K562 (cell line): ENCODE data around the gene DMAC2. TPM values are rescaled to one million over a fixed set of nuclear protein-coding genes. Genes with fewer than 3 reads are reported as not detected.

Experiments used
- ATAC-seq: fragments of 200-7000 bp; cut with Tn5 transposase; 3 replicates; pipeline ENCODE4 v1.9.1; 2020; ENCODE audit warnings: moderate library complexity
- BruUV-seq: library from RNA; stranded (reverse); fragments of 400-500 nt; replicated peaks from 2 replicates; lab custom pipeline; 2021; lab: Mats Ljungman, UMichigan
- CTCF ChIA-PET: fragments of 300-600 bp; formaldehyde crosslinking; extraction: SDS; loops from one replicate; lab custom pipeline; 2021; ENCODE audit warnings: low intra/inter-chr PET ratio; lab: Yijun Ruan, JAX
- POLR2A ChIA-PET: fragments of 300-600, 350-650 bp; sonication (Branson Sonifier 250); formaldehyde crosslinking; extraction: SDS; loops from one replicate; lab custom pipeline; 2021; ENCODE audit warnings: antibody characterized with exemption, inconsistent platforms; lab: Yijun Ruan, JAX
- DNase-seq, 4 experiments: peaks; one replicate each; pipeline versions ENCODE4 v3.0.0 to v3.0.0-alpha.2; 2011 to 2018; ENCODE audit warnings: low spot score in 3 of 4, mixed read lengths in 3 of 4; ENCODE audit errors: extremely low read depth in 1 of 4
- FAIRE-seq: peaks from 2 replicates; lab custom pipeline; 2011; peaks lifted over from hg19 to GRCh38; lab: Jason Lieb, UNC
- H2AFZ ChIP-seq: 2 replicates; pipeline ENCODE4 v1.6.0; 2011; ENCODE audit warnings: low read depth, low read length, control low read depth, inconsistent platforms
- H3K27ac ChIP-seq: fragments of 200-600 bp; 3 replicates; pipeline ENCODE4 v1.8.0; 2011; ENCODE audit warnings: low read depth, mild to moderate bottlenecking, control low read depth, inconsistent platforms, low read length, moderate library complexity, mixed read lengths; ENCODE audit errors: extremely low read depth
- H3K27me3 ChIP-seq, 2 experiments: fragments of 300-600 bp in 1 of 2; 2 replicates in 1 of 2; 3 replicates in 1 of 2; pipeline versions ENCODE4 v1.6.0 to v1.8.0; 2011; ENCODE audit warnings: inconsistent platforms in 2 of 2, low read length in 2 of 2, mild to moderate bottlenecking in 1 of 2, mixed read lengths in 1 of 2, moderate library complexity in 1 of 2; ENCODE audit not compliant: control insufficient read depth in 2 of 2, insufficient read depth in 2 of 2
- H3K36me3 ChIP-seq: fragments of 300-600 bp; 3 replicates; pipeline ENCODE4 v1.8.0; 2011; ENCODE audit warnings: mild to moderate bottlenecking, low read length, inconsistent platforms; ENCODE audit not compliant: control insufficient read depth, insufficient read depth
- H3K4me1 ChIP-seq, 2 experiments: fragments of 200-600 bp in 1 of 2; replicated peaks in 1 of 2; 2 replicates in 1 of 2; 3 replicates in 1 of 2; pipeline versions ENCODE4 v1.5.1 to v1.8.0; 2011; ENCODE audit warnings: inconsistent platforms in 2 of 2, low read length in 2 of 2, mild to moderate bottlenecking in 1 of 2, mixed read lengths in 1 of 2, moderate library complexity in 1 of 2; ENCODE audit not compliant: control insufficient read depth in 2 of 2, insufficient read depth in 2 of 2
- H3K4me2 ChIP-seq: 2 replicates; pipeline ENCODE4 v1.6.1; 2011; ENCODE audit warnings: low read length, control low read depth, inconsistent platforms, mixed read lengths; ENCODE audit not compliant: insufficient read depth
- H3K4me3 ChIP-seq: fragments of 200-600 bp; sonication (generic), shearing (Covaris generic); 2 replicates; pipeline ENCODE4 v1.5.1; 2016; ENCODE audit warnings: control low read depth, inconsistent platforms
- H3K79me2 ChIP-seq: fragments of 200-600 bp; 3 replicates; pipeline ENCODE4 v1.8.0; 2011; ENCODE audit warnings: low read length, inconsistent platforms; ENCODE audit not compliant: control insufficient read depth, insufficient read depth
- H3K9ac ChIP-seq, 2 experiments: 2 replicates each; pipeline versions ENCODE4 v1.6.0 to v1.6.1; 2011; ENCODE audit warnings: low read depth in 2 of 2, low read length in 2 of 2, control low read depth in 1 of 2, inconsistent platforms in 1 of 2, mild to moderate bottlenecking in 1 of 2, mixed read lengths in 1 of 2; ENCODE audit not compliant: insufficient read depth in 1 of 2
- H3K9me1 ChIP-seq: one replicate; pipeline ENCODE4 v1.6.0; 2011; ENCODE audit warnings: inconsistent platforms, mild to moderate bottlenecking, low read length, moderate library complexity; ENCODE audit not compliant: control insufficient read depth, insufficient read depth
- H3K9me3 ChIP-seq: replicated peaks from 2 replicates; pipeline ENCODE4 v1.5.1; 2011; ENCODE audit warnings: low read depth, low read length, inconsistent platforms; ENCODE audit not compliant: control insufficient read depth, insufficient read depth
- H4K20me1 ChIP-seq: replicated peaks from 2 replicates; pipeline ENCODE4 v1.6.1; 2011; ENCODE audit warnings: low read length, inconsistent platforms, mixed read lengths; ENCODE audit not compliant: control insufficient read depth, insufficient read depth
- CC2D1A ChIP-seq: fragments of 450-650 bp; IDR thresholded peaks from 2 replicates; pipeline ENCODE4 v1.6.1; 2017; ENCODE audit warnings: mild to moderate bottlenecking
- CHD2 ChIP-seq: IDR thresholded peaks from 2 replicates; pipeline ENCODE4 v1.6.1; 2011; ENCODE audit warnings: low read depth, low read length
- FOXA3 ChIP-seq, 2 experiments: fragments of 450-650 bp in 1 of 2; sonication (generic) in 1 of 2; formaldehyde crosslinking; IDR thresholded peaks in 1 of 2; conservative IDR thresholded peaks in 1 of 2; 2 replicates each; pipeline versions ENCODE4 v1.4.0 to v1.8.0; 2020 to 2022; ENCODE audit warnings: mild to moderate bottlenecking in 2 of 2, missing genetic modification reagents in 1 of 2
- FOXJ3 ChIP-seq: sonication (generic); formaldehyde crosslinking; IDR thresholded peaks from 2 replicates; pipeline ENCODE4 v1.4.0; 2020; ENCODE audit warnings: mild to moderate bottlenecking, missing genetic modification reagents
- GABPB2 ChIP-seq: fragments of 250-450 bp; sonication (Bioruptor Pico); conservative IDR thresholded peaks from 2 replicates; pipeline ENCODE4 v1.5.1; 2021; ENCODE audit warnings: mild to moderate bottlenecking
- GTF2F1 ChIP-seq: IDR thresholded peaks from 2 replicates; pipeline ENCODE4 v1.6.1; 2011; ENCODE audit warnings: low read depth, low read length, improper control_type of control experiment
- LARP7 ChIP-seq: fragments of 450-650 bp; IDR thresholded peaks from 2 replicates; pipeline ENCODE4 v1.6.1; 2016
- MEF2A ChIP-seq: IDR thresholded peaks from 2 replicates; pipeline ENCODE4 v1.6.1; 2011; ENCODE audit warnings: low read depth, mild to moderate bottlenecking, low read length, moderate library complexity; ENCODE audit not compliant: control insufficient read depth
- NFRKB ChIP-seq: fragments of 450-650 bp; IDR thresholded peaks from 2 replicates; pipeline ENCODE4 v1.6.1; 2016; ENCODE audit warnings: low read depth
- NONO ChIP-seq, 2 experiments: fragments of 200-400 bp in 1 of 2; fragments of 450-650 bp in 1 of 2; formaldehyde crosslinking in 1 of 2; IDR thresholded peaks; 2 replicates each; pipeline ENCODE4 v1.6.1; 2017; ENCODE audit warnings: low read depth in 2 of 2, mild to moderate bottlenecking in 2 of 2, moderate library complexity in 2 of 2, low read length in 1 of 2
- NR1H2 ChIP-seq: sonication (generic); formaldehyde crosslinking; IDR thresholded peaks from 2 replicates; pipeline ENCODE4 v1.4.0; 2020; ENCODE audit warnings: mild to moderate bottlenecking, missing genetic modification reagents
- RB1 ChIP-seq: fragments of 450-650 bp; IDR thresholded peaks from 2 replicates; pipeline ENCODE4 v1.6.1; 2017; ENCODE audit warnings: low read depth, mild to moderate bottlenecking
- RBM14 ChIP-seq: fragments of 200-400 bp; formaldehyde crosslinking; IDR thresholded peaks from 2 replicates; pipeline ENCODE4 v1.6.1; 2018; ENCODE audit warnings: low read depth, mild to moderate bottlenecking, low read length, moderate library complexity, borderline replicate concordance; ENCODE audit not compliant: insufficient read depth
- RBM25 ChIP-seq: fragments of 200-400 bp; formaldehyde crosslinking; IDR thresholded peaks from 2 replicates; pipeline ENCODE4 v1.6.1; 2018; ENCODE audit warnings: low read length, low read depth, moderate library complexity; ENCODE audit not compliant: severe bottlenecking
- ZNF431 ChIP-seq: sonication (generic); formaldehyde crosslinking; IDR thresholded peaks from 2 replicates; pipeline ENCODE4 v1.8.0; 2022; ENCODE audit warnings: mild to moderate bottlenecking, missing genetic modification reagents
- in situ Hi-C: fragments of 300-500 bp; cut with MboI; formaldehyde crosslinking; loops from 4 replicates; pipeline ENCODE4 v1.15.0; 2018; ENCODE audit warnings: inconsistent platforms, mixed read lengths
- intact Hi-C: fragments of 100-400 bp; cut with micrococcal nuclease; formaldehyde crosslinking; loops from 2 replicates; pipeline ENCODE4 v1.14.2; 2022
- polyA plus RNA-seq, 8 experiments: library from polyadenylated mRNA; depleted of rRNA in 4 of 8; stranded (reverse) in 5 of 8; unstranded in 3 of 8; fragments of >200 nt; fragmentation: Nextera tagmentation in 2 of 8; fragmentation: Illumina TruSeq in 1 of 8; extraction: Ambion mirVana in 2 of 8; extraction: Trizol in 1 of 8; gene quantifications; 2 replicates each; pipeline versions ENCODE4 v1.2.1 to v1.2.3, GENCODE V29; 2011 to 2014; ENCODE audit warnings: inconsistent platforms in 1 of 8, missing spikeins in 1 of 8
- total RNA-seq, 7 experiments: library from RNA; depleted of rRNA in 6 of 7; stranded (reverse); fragments of >200 nt in 6 of 7; fragmentation: Illumina TruSeq in 2 of 7; extraction: Trizol in 2 of 7; gene quantifications; 2 replicates each; pipeline versions ENCODE4 v1.2.1 to v1.2.3, GENCODE V29; 2011 to 2021; ENCODE audit warnings: low replicate concordance in 1 of 7
- TF ChIP-seq, protein P1 (sequence below): fragments of 250-450 bp; sonication (Bioruptor Pico); IDR thresholded peaks from 2 replicates; pipeline ENCODE4 v1.5.0; 2021; ENCODE audit warnings: mild to moderate bottlenecking, borderline replicate concordance
- TF ChIP-seq, protein P2 (sequence below): fragments of 250-450 bp; sonication (Bioruptor Pico); IDR thresholded peaks from 2 replicates; pipeline ENCODE4 v1.9.0; 2021; ENCODE audit warnings: mild to moderate bottlenecking, inconsistent platforms
- TF ChIP-seq, protein P3 (sequence below): sonication (generic); formaldehyde crosslinking; IDR thresholded peaks from 2 replicates; pipeline ENCODE4 v1.8.0; 2022; ENCODE audit warnings: mild to moderate bottlenecking, missing genetic modification reagents

DMAC2 gene
- total and polyA plus RNA-seq, 9 of the 15 experiments (the other 6 are each of a cell fraction or from before 2014, with no cell fraction given): 12.9 to 61.2 (median 43.1) TPM

GRCh38 chr19:41478171-41478570, 38.5 kb upstream of the DMAC2 start (continued):
- TF ChIP-seq RBM25 (no peak), RBM14 (no peak), LARP7 (no peak), NONO (IDR thresholded peaks at IDR 0.05; ENCODE audit: low read depth in 2 of 2, low read length in 1 of 2) (no peak), CC2D1A (no peak)
- TF ChIP-seq, all 486 proteins: peak for 0

GRCh38 chr19:41476583-41476982, 36.9 kb upstream of the DMAC2 start:
- no peak for DNase-seq
- ChIA-PET POLR2A (interaction anchor here (0.5 kb wide), 1 partner anchor 140 kb away, joined by 4 read pairs; no protein-coding TSS in a partner anchor), CTCF (no interaction called here)
- H4K20me1 ChIP-seq: no peaks in the 10 kb centered on the region
- peaks cover 0 to 4% of the 10 kb centered on the region in 2 experiments; a peak in 3 of 5 replicates for H3K27me3 ChIP-seq
- no peak for FAIRE-seq
- H3K27ac ChIP-seq: no peak overlapping the region
- H3K4me3 ChIP-seq: no peak overlapping the region
- no peak overlapping the region for H3K9ac ChIP-seq
- no peaks in the 10 kb centered on the region for H3K36me3 ChIP-seq
- H3K9me3 ChIP-seq: no peaks in the 10 kb centered on the region
- no peak overlapping the region for H3K4me2 ChIP-seq
- H2AFZ ChIP-seq: no peak overlapping the region
- intact Hi-C loops (no loop called here), in situ Hi-C loops (no loop called here)
- H3K9me1 ChIP-seq: no peaks in the 10 kb centered on the region
- no peak for ATAC-seq
- BruUV-seq: no TSS peak
- no peaks in the 10 kb centered on the region for H3K79me2 ChIP-seq
- peaks cover 0 to 7% of the 10 kb centered on the region in 2 experiments; a peak in 3 of 5 replicates for H3K4me1 ChIP-seq
- TF ChIP-seq GABPB2 (CRISPR knock-in tag) (no peak), FOXA3 (CRISPR knock-in tag; conservative IDR thresholded peaks at IDR 0.05 in 1 of 2, IDR thresholded peaks at IDR 0.05 in 1 of 2) (no peak), NR1H2 (CRISPR knock-in tag) (no peak), FOXJ3 (no peak), CHD2 (no peak), ZNF431 (no peak), NFRKB (no peak), GTF2F1 (no peak), MEF2A (no peak), RB1 (no peak)
- TF ChIP-seq, protein P1, sequence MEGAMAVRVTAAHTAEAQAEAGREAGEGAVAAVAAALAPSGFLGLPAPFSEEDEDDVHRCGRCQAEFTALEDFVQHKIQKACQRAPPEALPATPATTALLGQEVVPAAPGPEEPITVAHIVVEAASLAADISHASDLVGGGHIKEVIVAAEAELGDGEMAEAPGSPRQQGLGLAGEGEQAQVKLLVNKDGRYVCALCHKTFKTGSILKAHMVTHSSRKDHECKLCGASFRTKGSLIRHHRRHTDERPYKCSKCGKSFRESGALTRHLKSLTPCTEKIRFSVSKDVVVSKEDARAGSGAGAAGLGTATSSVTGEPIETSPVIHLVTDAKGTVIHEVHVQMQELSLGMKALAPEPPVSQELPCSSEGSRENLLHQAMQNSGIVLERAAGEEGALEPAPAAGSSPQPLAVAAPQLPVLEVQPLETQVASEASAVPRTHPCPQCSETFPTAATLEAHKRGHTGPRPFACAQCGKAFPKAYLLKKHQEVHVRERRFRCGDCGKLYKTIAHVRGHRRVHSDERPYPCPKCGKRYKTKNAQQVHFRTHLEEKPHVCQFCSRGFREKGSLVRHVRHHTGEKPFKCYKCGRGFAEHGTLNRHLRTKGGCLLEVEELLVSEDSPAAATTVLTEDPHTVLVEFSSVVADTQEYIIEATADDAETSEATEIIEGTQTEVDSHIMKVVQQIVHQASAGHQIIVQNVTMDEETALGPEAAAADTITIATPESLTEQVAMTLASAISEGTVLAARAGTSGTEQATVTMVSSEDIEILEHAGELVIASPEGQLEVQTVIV (CRISPR knock-in tag): no peak
- TF ChIP-seq, protein P2, sequence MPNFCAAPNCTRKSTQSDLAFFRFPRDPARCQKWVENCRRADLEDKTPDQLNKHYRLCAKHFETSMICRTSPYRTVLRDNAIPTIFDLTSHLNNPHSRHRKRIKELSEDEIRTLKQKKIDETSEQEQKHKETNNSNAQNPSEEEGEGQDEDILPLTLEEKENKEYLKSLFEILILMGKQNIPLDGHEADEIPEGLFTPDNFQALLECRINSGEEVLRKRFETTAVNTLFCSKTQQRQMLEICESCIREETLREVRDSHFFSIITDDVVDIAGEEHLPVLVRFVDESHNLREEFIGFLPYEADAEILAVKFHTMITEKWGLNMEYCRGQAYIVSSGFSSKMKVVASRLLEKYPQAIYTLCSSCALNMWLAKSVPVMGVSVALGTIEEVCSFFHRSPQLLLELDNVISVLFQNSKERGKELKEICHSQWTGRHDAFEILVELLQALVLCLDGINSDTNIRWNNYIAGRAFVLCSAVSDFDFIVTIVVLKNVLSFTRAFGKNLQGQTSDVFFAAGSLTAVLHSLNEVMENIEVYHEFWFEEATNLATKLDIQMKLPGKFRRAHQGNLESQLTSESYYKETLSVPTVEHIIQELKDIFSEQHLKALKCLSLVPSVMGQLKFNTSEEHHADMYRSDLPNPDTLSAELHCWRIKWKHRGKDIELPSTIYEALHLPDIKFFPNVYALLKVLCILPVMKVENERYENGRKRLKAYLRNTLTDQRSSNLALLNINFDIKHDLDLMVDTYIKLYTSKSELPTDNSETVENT (CRISPR knock-in tag): no peak
- TF ChIP-seq, protein P3, sequence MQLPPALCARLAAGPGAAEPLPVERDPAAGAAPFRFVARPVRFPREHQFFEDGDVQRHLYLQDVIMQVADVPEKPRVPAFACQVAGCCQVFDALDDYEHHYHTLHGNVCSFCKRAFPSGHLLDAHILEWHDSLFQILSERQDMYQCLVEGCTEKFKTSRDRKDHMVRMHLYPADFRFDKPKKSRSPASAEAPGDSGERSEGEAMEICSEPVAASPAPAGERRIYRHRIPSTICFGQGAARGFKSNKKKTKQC (CRISPR knock-in tag): no peak
